GM19043 (cell line): ENCODE measurements around the gene DNAJC4.

Experiments
- ATAC-seq: cut with Tn5 transposase; IDR thresholded peaks from one replicate; pipeline ENCODE4 v1.9.1; 2021; ENCODE audit warnings: low read depth; ENCODE audit not compliant: unreplicated experiment

DNAJC4 gene

GRCh38 chr11:64269540-64270220 lies 39.3 kb downstream of the DNAJC4 start:
- ATAC-seq: peak; percentile 69

- ATAC-seq: no peak
Measured at GRCh38 chr11:64275031-64275800, 44.9 kb downstream of the DNAJC4 start.

GRCh38 chr11:64275841-64276240 lies 45.5 kb downstream of the DNAJC4 start:
- ATAC-seq: no peak

GRCh38 chr11:64276653-64277431 lies 46.5 kb downstream of the DNAJC4 start:
- no peak for ATAC-seq

- ATAC-seq: no peak
Measured at GRCh38 chr11:64278576-64279190, 48.3 kb downstream of the DNAJC4 start.

- ATAC-seq: no peak
Measured at GRCh38 chr11:64281957-64282770, 51.8 kb downstream of the DNAJC4 start.

- no peak for ATAC-seq
Measured at GRCh38 chr11:64283092-64283491, 52.7 kb downstream of the DNAJC4 start.
